22Rv1 (cell line): ENCODE results near the gene FGD6.

Experiments
- ZFX ChIP-seq: fragments of 450-650 bp; IDR thresholded peaks from 2 replicates; pipeline ENCODE4 v1.6.1; 2017; ENCODE audit warnings: antibody characterized with exemption, borderline replicate concordance
- TF ChIP-seq, protein P1 (sequence below): fragments of 450-650 bp; IDR thresholded peaks from 2 replicates; pipeline ENCODE4 v1.5.1; 2017; ENCODE audit warnings: mild to moderate bottlenecking

DNA sequence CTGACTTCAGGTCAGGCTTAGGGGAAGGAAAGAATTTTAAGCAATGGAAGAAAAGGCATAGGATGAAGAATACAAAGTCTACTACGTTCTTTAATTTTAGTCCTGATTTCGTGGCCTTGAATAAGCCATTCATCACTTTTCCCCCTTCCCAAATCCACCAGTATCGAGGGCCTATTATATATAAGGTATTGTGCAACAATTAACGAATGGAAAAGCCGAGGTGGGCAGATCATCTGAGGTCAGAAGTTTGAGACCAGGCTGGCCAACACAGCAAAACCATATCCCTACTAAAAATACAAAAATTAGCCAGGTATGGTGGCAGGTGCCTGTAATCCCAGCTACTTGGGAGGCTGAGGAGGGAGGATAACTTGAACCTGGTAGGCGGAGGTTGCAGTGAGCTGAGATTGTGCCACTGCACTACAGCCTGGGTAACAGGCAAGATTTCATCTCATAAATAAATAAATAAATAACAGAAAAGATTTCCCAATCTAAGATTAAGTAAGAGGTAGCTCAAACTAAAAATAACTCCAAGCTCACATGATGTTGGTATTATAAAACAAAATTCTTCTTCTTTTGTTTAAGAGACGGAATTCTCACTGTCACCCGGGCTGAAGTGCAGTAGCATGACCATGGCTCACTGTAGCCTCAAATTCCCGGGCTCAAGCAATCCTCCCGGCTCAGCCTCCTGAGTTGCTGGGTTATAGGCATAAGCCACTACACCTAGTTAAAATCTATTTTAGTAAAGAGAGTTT is 85.5 kb downstream of the FGD6 start:
- TF ChIP-seq, protein P1, sequence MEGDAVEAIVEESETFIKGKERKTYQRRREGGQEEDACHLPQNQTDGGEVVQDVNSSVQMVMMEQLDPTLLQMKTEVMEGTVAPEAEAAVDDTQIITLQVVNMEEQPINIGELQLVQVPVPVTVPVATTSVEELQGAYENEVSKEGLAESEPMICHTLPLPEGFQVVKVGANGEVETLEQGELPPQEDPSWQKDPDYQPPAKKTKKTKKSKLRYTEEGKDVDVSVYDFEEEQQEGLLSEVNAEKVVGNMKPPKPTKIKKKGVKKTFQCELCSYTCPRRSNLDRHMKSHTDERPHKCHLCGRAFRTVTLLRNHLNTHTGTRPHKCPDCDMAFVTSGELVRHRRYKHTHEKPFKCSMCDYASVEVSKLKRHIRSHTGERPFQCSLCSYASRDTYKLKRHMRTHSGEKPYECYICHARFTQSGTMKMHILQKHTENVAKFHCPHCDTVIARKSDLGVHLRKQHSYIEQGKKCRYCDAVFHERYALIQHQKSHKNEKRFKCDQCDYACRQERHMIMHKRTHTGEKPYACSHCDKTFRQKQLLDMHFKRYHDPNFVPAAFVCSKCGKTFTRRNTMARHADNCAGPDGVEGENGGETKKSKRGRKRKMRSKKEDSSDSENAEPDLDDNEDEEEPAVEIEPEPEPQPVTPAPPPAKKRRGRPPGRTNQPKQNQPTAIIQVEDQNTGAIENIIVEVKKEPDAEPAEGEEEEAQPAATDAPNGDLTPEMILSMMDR: no peak
- no peak for TF ChIP-seq ZFX
